HG03432 (cell line): Measurements from ENCODE around the gene IQCN.
"Not testable (repeated sequence)": the region's sequence is repeated elsewhere in the genome, so short reads cannot be mapped to it uniquely, and the experiment has no call there.

Experiments
- ATAC-seq: cut with Tn5 transposase; IDR thresholded peaks from one replicate; pipeline ENCODE4 v1.9.1; 2021; ENCODE audit warnings: mild to moderate bottlenecking, moderate library complexity; ENCODE audit not compliant: unreplicated experiment

Gene IQCN

GRCh38 chr19:18219911-18220631, 54.2 kb downstream of the IQCN start:
- no peak for ATAC-seq

- no peak for ATAC-seq
Observed at GRCh38 chr19:18218600-18218999, 55.7 kb downstream of the IQCN start.

GRCh38 chr19:18218159-18218558, 56.1 kb downstream of the IQCN start:
- ATAC-seq = no peak

GRCh38 chr19:18216789-18217188, 57.5 kb downstream of the IQCN start:
- no peak for ATAC-seq

- no peak for ATAC-seq
Observed at GRCh38 chr19:18214779-18215433, 59.3 kb downstream of the IQCN start.

- no peak for ATAC-seq
Observed at GRCh38 chr19:18211683-18212082, 62.6 kb downstream of the IQCN start.

- not testable (repeated sequence) for ATAC-seq
Observed at GRCh38 chr19:18209912-18210311, 64.3 kb downstream of the IQCN start.

GRCh38 chr19:18208098-18208951, 65.9 kb downstream of the IQCN start:
- ATAC-seq = no peak
